ENCODE results near the gene CD80.

DNA sequence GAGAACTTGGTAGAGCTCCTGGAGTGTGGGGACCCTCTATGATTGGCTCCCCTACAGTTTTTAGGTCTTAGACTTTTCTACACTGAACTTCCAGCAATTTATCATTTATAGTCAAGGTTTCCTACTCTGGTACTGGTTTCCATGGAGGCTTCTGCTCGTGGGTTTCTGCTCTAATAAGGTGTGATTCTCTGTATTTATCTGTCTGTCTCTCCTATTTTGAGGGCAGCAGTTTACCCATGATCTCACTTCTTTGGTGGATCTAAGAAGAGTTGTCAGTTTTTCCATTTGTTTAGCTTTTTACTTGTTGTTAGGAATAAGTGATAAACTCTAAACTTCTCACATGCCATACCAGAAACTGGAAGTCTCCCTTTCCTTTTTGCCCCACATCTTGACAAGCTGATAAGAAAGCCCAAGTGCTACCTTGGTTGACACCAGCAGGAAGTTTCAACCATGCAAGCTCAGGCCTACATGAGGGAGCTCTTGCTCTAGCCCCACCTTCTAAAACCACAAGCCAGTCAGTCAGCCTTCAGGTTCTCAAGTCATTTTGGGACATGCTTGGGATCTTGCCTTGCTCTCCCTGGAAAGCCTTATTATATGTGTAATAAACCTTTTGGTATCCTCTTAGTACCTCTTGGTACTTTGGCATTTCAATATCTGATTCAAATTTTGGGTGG lies 51.1 kb downstream of the CD80 start:
- TF ChIP-seq EZH2phosphoT487 (IDR thresholded peaks at IDR 0.05; ENCODE audit: borderline replicate concordance, low read depth) (no peak), ELF1 (IDR thresholded peaks at IDR 0.05) (no peak), NFIC (IDR thresholded peaks at IDR 0.05; ENCODE audit: borderline replicate concordance) (no peak), NRF1 (IDR thresholded peaks at IDR 0.05; ENCODE audit: low read depth, low read length) (no peak), RCOR1 (IDR thresholded peaks at IDR 0.05; ENCODE audit: low read length) (no peak), YY1 (IDR thresholded peaks at IDR 0.05; ENCODE audit: low read depth) (no peak)
- TF ChIP-seq, protein P1, sequence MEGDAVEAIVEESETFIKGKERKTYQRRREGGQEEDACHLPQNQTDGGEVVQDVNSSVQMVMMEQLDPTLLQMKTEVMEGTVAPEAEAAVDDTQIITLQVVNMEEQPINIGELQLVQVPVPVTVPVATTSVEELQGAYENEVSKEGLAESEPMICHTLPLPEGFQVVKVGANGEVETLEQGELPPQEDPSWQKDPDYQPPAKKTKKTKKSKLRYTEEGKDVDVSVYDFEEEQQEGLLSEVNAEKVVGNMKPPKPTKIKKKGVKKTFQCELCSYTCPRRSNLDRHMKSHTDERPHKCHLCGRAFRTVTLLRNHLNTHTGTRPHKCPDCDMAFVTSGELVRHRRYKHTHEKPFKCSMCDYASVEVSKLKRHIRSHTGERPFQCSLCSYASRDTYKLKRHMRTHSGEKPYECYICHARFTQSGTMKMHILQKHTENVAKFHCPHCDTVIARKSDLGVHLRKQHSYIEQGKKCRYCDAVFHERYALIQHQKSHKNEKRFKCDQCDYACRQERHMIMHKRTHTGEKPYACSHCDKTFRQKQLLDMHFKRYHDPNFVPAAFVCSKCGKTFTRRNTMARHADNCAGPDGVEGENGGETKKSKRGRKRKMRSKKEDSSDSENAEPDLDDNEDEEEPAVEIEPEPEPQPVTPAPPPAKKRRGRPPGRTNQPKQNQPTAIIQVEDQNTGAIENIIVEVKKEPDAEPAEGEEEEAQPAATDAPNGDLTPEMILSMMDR (IDR thresholded peaks at IDR 0.05), result no peak
- TF ChIP-seq, protein P2, sequence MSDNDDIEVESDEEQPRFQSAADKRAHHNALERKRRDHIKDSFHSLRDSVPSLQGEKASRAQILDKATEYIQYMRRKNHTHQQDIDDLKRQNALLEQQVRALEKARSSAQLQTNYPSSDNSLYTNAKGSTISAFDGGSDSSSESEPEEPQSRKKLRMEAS (IDR thresholded peaks at IDR 0.05; ENCODE audit: low read depth), result no peak
- TF ChIP-seq, protein P3, sequence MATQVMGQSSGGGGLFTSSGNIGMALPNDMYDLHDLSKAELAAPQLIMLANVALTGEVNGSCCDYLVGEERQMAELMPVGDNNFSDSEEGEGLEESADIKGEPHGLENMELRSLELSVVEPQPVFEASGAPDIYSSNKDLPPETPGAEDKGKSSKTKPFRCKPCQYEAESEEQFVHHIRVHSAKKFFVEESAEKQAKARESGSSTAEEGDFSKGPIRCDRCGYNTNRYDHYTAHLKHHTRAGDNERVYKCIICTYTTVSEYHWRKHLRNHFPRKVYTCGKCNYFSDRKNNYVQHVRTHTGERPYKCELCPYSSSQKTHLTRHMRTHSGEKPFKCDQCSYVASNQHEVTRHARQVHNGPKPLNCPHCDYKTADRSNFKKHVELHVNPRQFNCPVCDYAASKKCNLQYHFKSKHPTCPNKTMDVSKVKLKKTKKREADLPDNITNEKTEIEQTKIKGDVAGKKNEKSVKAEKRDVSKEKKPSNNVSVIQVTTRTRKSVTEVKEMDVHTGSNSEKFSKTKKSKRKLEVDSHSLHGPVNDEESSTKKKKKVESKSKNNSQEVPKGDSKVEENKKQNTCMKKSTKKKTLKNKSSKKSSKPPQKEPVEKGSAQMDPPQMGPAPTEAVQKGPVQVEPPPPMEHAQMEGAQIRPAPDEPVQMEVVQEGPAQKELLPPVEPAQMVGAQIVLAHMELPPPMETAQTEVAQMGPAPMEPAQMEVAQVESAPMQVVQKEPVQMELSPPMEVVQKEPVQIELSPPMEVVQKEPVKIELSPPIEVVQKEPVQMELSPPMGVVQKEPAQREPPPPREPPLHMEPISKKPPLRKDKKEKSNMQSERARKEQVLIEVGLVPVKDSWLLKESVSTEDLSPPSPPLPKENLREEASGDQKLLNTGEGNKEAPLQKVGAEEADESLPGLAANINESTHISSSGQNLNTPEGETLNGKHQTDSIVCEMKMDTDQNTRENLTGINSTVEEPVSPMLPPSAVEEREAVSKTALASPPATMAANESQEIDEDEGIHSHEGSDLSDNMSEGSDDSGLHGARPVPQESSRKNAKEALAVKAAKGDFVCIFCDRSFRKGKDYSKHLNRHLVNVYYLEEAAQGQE (IDR thresholded peaks at IDR 0.05; ENCODE audit: low read depth, low read length), result no peak

Measured in SK-N-SH (cell line).